ENCODE measurements around the gene GSDME.
"Not testable (repeated sequence)": the region's sequence is repeated elsewhere in the genome, so short reads cannot be mapped to it uniquely, and the experiment has no call there.

GRCh38 chr7:24794751-24795406 is 37.6 kb upstream of the GSDME start:
- TF ChIP-seq CTCF (IDR thresholded peaks at IDR 0.05; ENCODE audit: poor library complexity); EZH2phosphoT487 (IDR thresholded peaks at IDR 0.05; ENCODE audit: low read depth, severe bottlenecking, unreplicated experiment): not testable (repeated sequence)
